ENCODE data around the gene PGS1. TPM values are rescaled to one million over a fixed set of nuclear protein-coding genes. Genes with fewer than 3 reads are reported as not detected.

PGS1 gene
- total and polyA plus RNA-seq, 2 of the 8 experiments (the other 6 are each of a cell fraction or from before 2014, with no cell fraction given): 46.7 to 60.0 TPM

DNA sequence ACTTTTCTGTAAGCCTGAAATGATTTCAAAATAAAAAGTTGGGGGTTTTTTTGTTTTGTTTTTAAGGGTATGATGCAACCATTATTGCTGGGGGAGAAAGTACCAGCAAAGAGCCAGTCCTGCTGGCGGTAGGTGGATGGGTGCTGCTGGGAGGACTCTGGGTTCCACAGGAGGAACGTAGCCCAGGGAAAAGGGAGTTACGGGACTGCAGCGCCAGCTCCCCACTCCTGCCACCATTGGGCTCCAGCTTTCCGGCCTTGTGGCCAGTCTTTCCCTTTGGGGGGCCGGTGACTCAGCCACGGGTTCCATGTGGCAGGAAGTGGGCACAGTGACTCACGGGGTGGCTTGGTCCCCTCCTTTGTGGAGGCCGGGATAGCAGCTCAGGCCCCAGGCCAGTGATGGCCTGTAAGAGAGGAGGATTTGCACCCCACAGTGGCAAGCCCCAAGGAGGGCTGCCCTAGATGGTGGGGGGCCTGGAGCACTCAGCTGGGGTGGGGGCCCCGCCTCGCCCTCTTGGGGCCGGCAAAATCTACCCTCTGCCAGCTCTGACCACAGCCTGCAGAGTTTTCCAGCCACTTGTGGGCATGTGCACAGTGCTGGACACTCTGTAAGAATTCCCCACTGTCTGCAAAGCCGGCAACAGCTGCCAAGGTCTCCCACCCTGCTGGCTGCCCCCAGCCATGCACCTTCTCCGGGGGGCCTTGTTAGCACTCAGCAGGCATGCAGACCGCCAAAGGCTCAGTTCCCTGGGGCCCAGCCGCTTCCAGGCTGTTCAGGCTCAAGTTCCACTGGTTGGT, 49.0 kb upstream of the PGS1 start (continued):
- TF ChIP-seq KDM4A (IDR thresholded peaks at IDR 0.05; ENCODE audit: low read depth, low read length, severe bottlenecking): no peak
